ENCODE data around the gene RASA2.

DNA sequence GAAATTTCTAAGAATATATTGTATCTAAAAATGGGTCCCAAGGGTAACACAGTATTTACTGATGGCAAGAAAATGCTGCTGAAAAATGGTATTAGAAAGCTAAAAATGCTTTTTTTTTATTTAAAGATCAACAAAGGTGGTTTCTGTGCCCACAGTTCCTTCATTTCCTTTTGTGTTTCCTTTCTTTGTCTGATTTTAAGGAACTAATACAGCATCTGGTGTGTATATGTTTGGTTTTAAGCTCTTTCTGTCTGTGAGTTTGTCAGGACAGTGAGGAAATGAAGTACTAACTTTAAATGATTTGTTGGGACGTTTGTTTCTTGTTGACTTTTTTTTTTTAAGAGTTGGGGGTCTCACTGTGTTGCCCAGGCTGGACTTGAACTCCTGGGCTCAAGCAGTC, 38.2 kb downstream of the RASA2 start:
- TF ChIP-seq POLR2A (IDR thresholded peaks at IDR 0.05) = no peak
- TF ChIP-seq, protein P1, sequence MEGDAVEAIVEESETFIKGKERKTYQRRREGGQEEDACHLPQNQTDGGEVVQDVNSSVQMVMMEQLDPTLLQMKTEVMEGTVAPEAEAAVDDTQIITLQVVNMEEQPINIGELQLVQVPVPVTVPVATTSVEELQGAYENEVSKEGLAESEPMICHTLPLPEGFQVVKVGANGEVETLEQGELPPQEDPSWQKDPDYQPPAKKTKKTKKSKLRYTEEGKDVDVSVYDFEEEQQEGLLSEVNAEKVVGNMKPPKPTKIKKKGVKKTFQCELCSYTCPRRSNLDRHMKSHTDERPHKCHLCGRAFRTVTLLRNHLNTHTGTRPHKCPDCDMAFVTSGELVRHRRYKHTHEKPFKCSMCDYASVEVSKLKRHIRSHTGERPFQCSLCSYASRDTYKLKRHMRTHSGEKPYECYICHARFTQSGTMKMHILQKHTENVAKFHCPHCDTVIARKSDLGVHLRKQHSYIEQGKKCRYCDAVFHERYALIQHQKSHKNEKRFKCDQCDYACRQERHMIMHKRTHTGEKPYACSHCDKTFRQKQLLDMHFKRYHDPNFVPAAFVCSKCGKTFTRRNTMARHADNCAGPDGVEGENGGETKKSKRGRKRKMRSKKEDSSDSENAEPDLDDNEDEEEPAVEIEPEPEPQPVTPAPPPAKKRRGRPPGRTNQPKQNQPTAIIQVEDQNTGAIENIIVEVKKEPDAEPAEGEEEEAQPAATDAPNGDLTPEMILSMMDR (IDR thresholded peaks at IDR 0.05) = no peak

All from stomach (tissue), 4 donors.